ENCODE results near the gene CCDC142. TPM values are rescaled to one million over a fixed set of nuclear protein-coding genes. Genes with fewer than 3 reads are reported as not detected.

CCDC142 gene
- polyA plus RNA-seq, 1 of the 3 experiments (the other 2 are of a cell fraction), result 8.7 TPM

GRCh38 chr2:74462054-74462785 is 20.6 kb downstream of the CCDC142 start:
- no peaks in the 10 kb centered on the region for H3K9me3 ChIP-seq
- no peak for DNase-seq
- no peaks in the 10 kb centered on the region for H3K9me2 ChIP-seq
- H3K79me2 ChIP-seq (ENCODE audit: insufficient read depth), result peaks cover 47% of the 10 kb centered on the region
- ChIA-PET CTCF (interaction anchor here (1.0 to 1.2 kb wide), 2 partner anchors 9 to 125 kb away, joined by 3 to 4 read pairs; no protein-coding TSS in a partner anchor), POLR2A (interaction anchor here (2.1 to 5.9 kb wide), 2 partner anchors 12 to 19 kb away, joined by 8 to 60 read pairs; partner anchors contain the start of gene MRPL53)
- no peak overlapping the region for H2AFZ ChIP-seq (ENCODE audit: low read depth)
- no peaks in the 10 kb centered on the region for H3K27me3 ChIP-seq (ENCODE audit: insufficient read depth)
- peaks cover 10% of the 10 kb centered on the region for H3F3A ChIP-seq (replicated peaks; ENCODE audit: insufficient read depth)
- H3K27ac ChIP-seq (ENCODE audit: low read depth in 2 of 2, low read length in 1 of 2), result no peak overlapping the region; a peak in 1 of 4 replicates
- no peak for TF ChIP-seq GATA2 (CRISPR knock-in tag; IDR thresholded peaks at IDR 0.05)
- no peak for TF ChIP-seq POLR2AphosphoS5 (IDR thresholded peaks at IDR 0.05; ENCODE audit: low read depth, low read length)
- TF ChIP-seq CHD2 (IDR thresholded peaks at IDR 0.05; ENCODE audit: low read length, partially characterized antibody), result no peak
- no peak for TF ChIP-seq REST (IDR thresholded peaks at IDR 0.05; ENCODE audit: low read depth, low read length)
- TF ChIP-seq MXI1 (IDR thresholded peaks at IDR 0.05; ENCODE audit: low read depth, low read length), result no peak
- no peak for TF ChIP-seq ZBTB33 (IDR thresholded peaks at IDR 0.05; ENCODE audit: borderline replicate concordance, low read depth)
- WGBS (ENCODE audit: low lambda C conversion rate), result 89% methylated on average over 7 of the region's 20 CpGs
- no peak overlapping the region for H3K9ac ChIP-seq
- H3K4me2 ChIP-seq, result no peak overlapping the region
- H3K4me3 ChIP-seq (ENCODE audit: low read depth in 2 of 2, low read length in 1 of 2), result no peak overlapping the region
- peaks cover 5 to 22% of the 10 kb centered on the region in 2 experiments; a peak in 1 of 4 replicates for H3K4me1 ChIP-seq (ENCODE audit: control insufficient read depth in 1 of 2, insufficient read depth in 2 of 2, low read depth in 1 of 2, low read length in 1 of 2)
- no peaks in the 10 kb centered on the region for H4K20me1 ChIP-seq (ENCODE audit: insufficient read depth)
- H3K36me3 ChIP-seq (replicated peaks in 1 of 2; ENCODE audit: control insufficient read depth in 1 of 2, insufficient read depth in 2 of 2, low read length in 1 of 2), result peaks cover 0 to 28% of the 10 kb centered on the region in 2 experiments

Measured in SK-N-SH (cell line).